Lower leg skin (tissue), 3 donors: ENCODE measurements around the gene AKR1C4.

Experiments
- CTCF ChIP-seq, 3 donors: fragments of 450-650 bp; IDR thresholded peaks; one replicate each; pipeline ENCODE4 v1.5.1; 2016; ENCODE audit warnings: antibody characterized with exemption in 3 of 3, mild to moderate bottlenecking in 3 of 3, moderate library complexity in 2 of 3
- POLR2A ChIP-seq, 2 donors: fragments of 450-650 bp; IDR thresholded peaks; one replicate each; pipeline ENCODE4 v1.6.1; 2016 to 2017; ENCODE audit warnings: antibody characterized with exemption in 2 of 2, mild to moderate bottlenecking in 1 of 2, moderate library complexity in 1 of 2

GRCh38 chr10:5146920-5147254, 49.8 kb upstream of the AKR1C4 start:
- TF ChIP-seq CTCF (IDR thresholded peaks at IDR 0.05) (no peak), POLR2A (IDR thresholded peaks at IDR 0.05) (no peak)
